Measurements from ENCODE around the gene RBM33.

DNA sequence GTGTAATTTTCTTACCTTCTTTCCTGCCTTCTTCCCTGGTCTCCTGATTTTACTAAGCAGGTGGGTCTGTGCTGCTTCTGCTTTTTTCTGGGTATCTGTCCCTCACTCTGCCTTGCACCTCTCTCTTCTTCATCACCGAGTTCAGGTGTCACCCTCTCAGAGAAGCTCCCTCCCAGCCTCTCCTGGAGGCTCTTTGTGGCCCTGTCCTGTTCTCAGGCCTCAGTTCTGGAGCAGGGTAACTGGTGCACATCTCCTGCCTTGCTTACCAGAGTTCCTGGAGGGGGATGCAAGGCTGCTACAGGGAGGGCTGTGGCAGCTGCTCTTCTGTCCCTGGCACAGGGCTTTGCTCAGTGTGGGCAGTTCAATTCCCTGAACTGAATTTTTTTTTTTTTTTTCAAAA is 66.1 kb downstream of the RBM33 start:
- TF ChIP-seq EZH2 (IDR thresholded peaks at IDR 0.05; ENCODE audit: insufficient read depth, poor library complexity, severe bottlenecking) (no peak), EZH2phosphoT487 (IDR thresholded peaks at IDR 0.05; ENCODE audit: insufficient read depth, low read depth) (no peak)
